SK-N-SH (cell line): ENCODE data around the gene ALDOB. TPM values are rescaled to one million over a fixed set of nuclear protein-coding genes. Genes with fewer than 3 reads are reported as not detected.

Source experiments
- CTCF ChIA-PET: fragments of 300-600, 350-600 bp; formaldehyde crosslinking; extraction: SDS; loops from one replicate; lab custom pipeline; 2021; lab: Yijun Ruan, JAX
- POLR2A ChIA-PET: fragments of 350-600 bp; sonication (Branson Sonifier 250); formaldehyde crosslinking; extraction: SDS; loops from one replicate; lab custom pipeline; 2020; ENCODE audit warnings: antibody characterized with exemption, inconsistent platforms; lab: Yijun Ruan, JAX
- DNase-seq: peaks from one replicate; pipeline ENCODE4 v3.0.0; 2012
- H2AFZ ChIP-seq: fragments of 200-600 bp; sonication (generic); 2 replicates; pipeline ENCODE4 v1.8.1; 2016; ENCODE audit warnings: antibody characterized with exemption, mild to moderate bottlenecking, low read depth
- H3F3A ChIP-seq: fragments of 200-600 bp; sonication (generic); replicated peaks from 2 replicates; pipeline ENCODE3; 2016; ENCODE audit warnings: antibody characterized with exemption, mild to moderate bottlenecking; ENCODE audit not compliant: insufficient read depth
- H3K27ac ChIP-seq, 2 experiments: fragments of 200-500 bp in 1 of 2; fragments of 200-600 bp in 1 of 2; sonication (Bioruptor generic) in 1 of 2; sonication (generic), shearing (Covaris generic) in 1 of 2; 2 replicates each; pipeline versions ENCODE4 v1.5.1 to v1.6.1; 2014 to 2016; ENCODE audit warnings: low read depth in 2 of 2, inconsistent platforms in 1 of 2, low read length in 1 of 2, mild to moderate bottlenecking in 1 of 2, mixed read lengths in 1 of 2
- H3K27me3 ChIP-seq: fragments of 200-600 bp; sonication (generic), shearing (Covaris generic); 2 replicates; pipeline ENCODE4 v1.6.1; 2016; ENCODE audit warnings: mixed run types; ENCODE audit not compliant: insufficient read depth
- H3K36me3 ChIP-seq, 2 experiments: fragments of 200-500 bp in 1 of 2; fragments of 200-600 bp in 1 of 2; sonication (Bioruptor generic) in 1 of 2; sonication (generic) in 1 of 2; replicated peaks in 1 of 2; 2 replicates each; pipeline versions ENCODE3 to v1.5.1; 2014 to 2016; ENCODE audit warnings: low read length in 1 of 2, mild to moderate bottlenecking in 1 of 2; ENCODE audit not compliant: insufficient read depth in 2 of 2, control insufficient read depth in 1 of 2
- H3K4me1 ChIP-seq, 2 experiments: fragments of 200-500 bp in 1 of 2; fragments of 200-600 bp in 1 of 2; sonication (Bioruptor generic) in 1 of 2; sonication (generic), shearing (Covaris generic) in 1 of 2; 2 replicates each; pipeline versions ENCODE4 v1.5.1 to v1.6.1; 2014 to 2016; ENCODE audit warnings: low read depth in 1 of 2, low read length in 1 of 2, mixed run types in 1 of 2; ENCODE audit not compliant: insufficient read depth in 2 of 2, control insufficient read depth in 1 of 2
- H3K4me2 ChIP-seq: fragments of 200-600 bp; sonication (generic), shearing (Covaris generic); 2 replicates; pipeline ENCODE4 v1.6.1; 2017; ENCODE audit warnings: mixed run types
- H3K4me3 ChIP-seq, 2 experiments: fragments of 200-500 bp in 1 of 2; fragments of 200-600 bp in 1 of 2; sonication (Bioruptor generic) in 1 of 2; sonication (generic), shearing (Covaris generic) in 1 of 2; 2 replicates each; pipeline versions ENCODE4 v1.5.1 to v1.8.1; 2014 to 2016; ENCODE audit warnings: low read depth in 2 of 2, inconsistent platforms in 1 of 2, low read length in 1 of 2, mild to moderate bottlenecking in 1 of 2, mixed read lengths in 1 of 2, moderate library complexity in 1 of 2
- H3K79me2 ChIP-seq: fragments of 200-600 bp; sonication (generic); 2 replicates; pipeline ENCODE4 v1.8.1; 2017; ENCODE audit warnings: mild to moderate bottlenecking; ENCODE audit not compliant: insufficient read depth
- H3K9ac ChIP-seq: fragments of 200-600 bp; sonication (generic); 2 replicates; pipeline ENCODE4 v1.6.1; 2017; ENCODE audit warnings: mixed run types
- H3K9me2 ChIP-seq: fragments of 200-600 bp; sonication (generic); 2 replicates; pipeline ENCODE4 v1.6.1; 2017; ENCODE audit warnings: mixed run types
- H3K9me3 ChIP-seq: fragments of 200-600 bp; sonication (generic); 2 replicates; pipeline ENCODE4 v1.6.1; 2017; ENCODE audit warnings: mixed run types, mild to moderate bottlenecking, moderate library complexity
- H4K20me1 ChIP-seq: fragments of 200-600 bp; sonication (generic); 2 replicates; pipeline ENCODE4 v1.6.1; 2017; ENCODE audit warnings: mild to moderate bottlenecking, mixed run types; ENCODE audit not compliant: insufficient read depth
- EP300 ChIP-seq, 2 experiments: IDR thresholded peaks; 2 replicates each; pipeline versions ENCODE4 v1.4.0 to v1.6.1; 2012; ENCODE audit warnings: borderline replicate concordance in 1 of 2, low read depth in 1 of 2, low read length in 1 of 2
- FOSL2 ChIP-seq: IDR thresholded peaks from 2 replicates; pipeline ENCODE4 v1.4.0; 2012; ENCODE audit warnings: low read depth, mild to moderate bottlenecking, moderate library complexity, borderline replicate concordance
- IRF3 ChIP-seq: fragments of 150-350 bp; IDR thresholded peaks from 2 replicates; pipeline ENCODE4 v1.6.1; 2016; ENCODE audit warnings: mild to moderate bottlenecking, low read depth, low read length
- MAX ChIP-seq: IDR thresholded peaks from 2 replicates; pipeline ENCODE4 v1.4.0; 2012; ENCODE audit warnings: low read depth
- MEF2A ChIP-seq: IDR thresholded peaks from 2 replicates; pipeline ENCODE4 v1.4.0; 2012; ENCODE audit warnings: low read depth, borderline replicate concordance
- MXI1 ChIP-seq: IDR thresholded peaks from 2 replicates; pipeline ENCODE4 v1.6.1; 2012; ENCODE audit warnings: mild to moderate bottlenecking, low read depth, low read length, improper control_type of control experiment
- NFIC ChIP-seq: IDR thresholded peaks from 2 replicates; pipeline ENCODE4 v1.4.0; 2012; ENCODE audit warnings: borderline replicate concordance
- RFX5 ChIP-seq: IDR thresholded peaks from 2 replicates; pipeline ENCODE4 v1.6.1; 2012; ENCODE audit warnings: mild to moderate bottlenecking, improper control_type of control experiment, low read length
- SMC3 ChIP-seq: IDR thresholded peaks from 2 replicates; pipeline ENCODE4 v1.6.1; 2012; ENCODE audit warnings: low read depth, low read length, improper control_type of control experiment
- TAF1 ChIP-seq: IDR thresholded peaks from 2 replicates; pipeline ENCODE4 v1.6.1; 2012; ENCODE audit warnings: low read depth, mild to moderate bottlenecking, low read length, moderate library complexity, borderline replicate concordance
- USF2 ChIP-seq: fragments of 150-350 bp; IDR thresholded peaks from 2 replicates; pipeline ENCODE4 v1.6.1; 2017; ENCODE audit warnings: antibody characterized with exemption, low read length, low read depth, borderline replicate concordance
- ZBTB33 ChIP-seq: IDR thresholded peaks from 2 replicates; pipeline ENCODE4 v1.4.0; 2012; ENCODE audit warnings: low read depth, borderline replicate concordance
- WGBS: methylation state at CpG from one replicate; pipeline ENCODE4 v1.1.6; 2017; ENCODE audit warnings: low lambda C conversion rate; 5-methylcytosine and 5-hydroxymethylcytosine counted together
- polyA plus RNA-seq, 3 experiments: library from polyadenylated mRNA; depleted of rRNA; stranded (reverse); fragments of >200 nt; gene quantifications; 2 replicates each; pipeline ENCODE4 v1.2.3, GENCODE V29; 2012

Gene ALDOB
- polyA plus RNA-seq, 1 of the 3 experiments (the other 2 are of a cell fraction): not detected

- H3F3A ChIP-seq: no peaks in the 10 kb centered on the region
- H3K9ac ChIP-seq: no peak overlapping the region
- peaks cover 1% of the 10 kb centered on the region; the same call in 1 of the 2 replicates for H3K9me3 ChIP-seq
- no peak for DNase-seq
- no peaks in the 10 kb centered on the region for H3K4me1 ChIP-seq
- POLR2A ChIA-PET: no interaction called here
- no peaks in the 10 kb centered on the region for H4K20me1 ChIP-seq
- H3K9me2 ChIP-seq: no peaks in the 10 kb centered on the region
- no peaks in the 10 kb centered on the region for H3K27me3 ChIP-seq
- 79% methylated on average over 2 of the region's 2 CpGs for WGBS
- TF ChIP-seq MXI1: no peak
- no peak for TF ChIP-seq IRF3
- TF ChIP-seq EP300 (IDR thresholded peaks at IDR 0.05; ENCODE audit: borderline replicate concordance in 1 of 2, low read depth in 1 of 2, low read length in 1 of 2): no peak
- no peak for TF ChIP-seq NFIC
- no peak for TF ChIP-seq ZBTB33
- TF ChIP-seq SMC3: no peak
- TF ChIP-seq TAF1: no peak
- TF ChIP-seq MAX: no peak
- no peak for TF ChIP-seq MEF2A
- no peak for TF ChIP-seq RFX5
- TF ChIP-seq FOSL2: no peak
- TF ChIP-seq, all 33 proteins: peak for 0
- Histone ChIP-seq H2AFZ (no peak overlapping the region), H3K79me2 (no peaks in the 10 kb centered on the region), H3K4me3 (no peak overlapping the region), H3K4me2 (no peak overlapping the region), H3K27ac (no peak overlapping the region), H3K36me3 (peaks cover 17 to 19% of the 10 kb centered on the region in 2 experiments)
- CTCF ChIA-PET: interaction anchor here (1.0 kb wide), 1 partner anchor 147 kb away, joined by 3 read pairs; no protein-coding TSS in a partner anchor
Measured at GRCh38 chr9:101383361-101383760, 52.2 kb downstream of the ALDOB start.

GRCh38 chr9:101381833-101382342, 53.7 kb downstream of the ALDOB start:
- ChIA-PET POLR2A (interaction anchor here (1.5 kb wide), 1 partner anchor 17 kb away, joined by 4 read pairs; the partner anchor contains the start of genes MRPL50 and ZNF189), CTCF (interaction anchor here (0.5 kb wide), 1 partner anchor 62 kb away, joined by 3 read pairs; no protein-coding TSS in a partner anchor)
- no peak for TF ChIP-seq USF2
- Histone ChIP-seq H3K4me1 (peaks cover 0 to 3% of the 10 kb centered on the region in 2 experiments; a peak in 1 of 4 replicates), H3K9me2 (no peaks in the 10 kb centered on the region), H3K4me3 (no peak overlapping the region), H3K9me3 (peaks cover 7% of the 10 kb centered on the region; the same call in 1 of the 2 replicates), H3K36me3 (peaks cover 4 to 19% of the 10 kb centered on the region in 2 experiments), H3F3A (peaks cover 7% of the 10 kb centered on the region), H2AFZ (no peak overlapping the region), H4K20me1 (no peaks in the 10 kb centered on the region), H3K27me3 (no peaks in the 10 kb centered on the region), H3K9ac (no peak overlapping the region), H3K79me2 (no peaks in the 10 kb centered on the region), H3K4me2 (no peak overlapping the region), H3K27ac (no peak overlapping the region)
- WGBS: 94% methylated on average over 2 of the region's 2 CpGs
- DNase-seq: no peak
